ENCODE data around the gene PRKCSH. TPM values are rescaled to one million over a fixed set of nuclear protein-coding genes. Genes with fewer than 3 reads are reported as not detected.
"Not testable (repeated sequence)": the region's sequence is repeated elsewhere in the genome, so short reads cannot be mapped to it uniquely, and the experiment has no call there.

Gene PRKCSH
- polyA plus RNA-seq, 4 donors = 118 to 453 (median 160) TPM

GRCh38 chr19:11473725-11474124 lies 38.3 kb downstream of the PRKCSH start:
- no peak for FAIRE-seq
- 80 to 85% (median 85%) methylated on average over 4 of the region's 4 CpGs for WGBS, 3 donors
- H3K27me3 ChIP-seq (ENCODE audit: control insufficient read depth in 3 of 3, insufficient read depth in 3 of 3, low read length in 3 of 3) = peaks cover 0 to 19% (median 0%) of the 10 kb centered on the region in 3 donors
- H3K4me3 ChIP-seq (ENCODE audit: low read depth in 1 of 3, low read length in 3 of 3) = no peak overlapping the region
- H3K36me3 ChIP-seq (ENCODE audit: control insufficient read depth in 3 of 3, insufficient read depth in 2 of 3, low read depth in 1 of 3, low read length in 3 of 3) = no peaks in the 10 kb centered on the region
- no peak for DNase-seq
- no peaks in the 10 kb centered on the region for H3K4me1 ChIP-seq (ENCODE audit: control insufficient read depth in 3 of 3, insufficient read depth in 2 of 3, low read depth in 1 of 3, low read length in 2 of 3)
- H3K27ac ChIP-seq (ENCODE audit: low read depth in 1 of 3, low read length in 2 of 3) = no peak overlapping the region
- H3K9me3 ChIP-seq (ENCODE audit: control insufficient read depth in 2 of 2, insufficient read depth in 1 of 2, low read depth in 1 of 2, low read length in 1 of 2) = no peaks in the 10 kb centered on the region

GRCh38 chr19:11475343-11475742 lies 39.9 kb downstream of the PRKCSH start:
- 85 to 93% (median 92%) methylated on average over 3 of the region's 3 CpGs for WGBS, 3 donors
- H3K36me3 ChIP-seq (ENCODE audit: control insufficient read depth in 3 of 3, insufficient read depth in 2 of 3, low read depth in 1 of 3, low read length in 3 of 3); H3K27ac ChIP-seq (ENCODE audit: low read depth in 1 of 3, low read length in 2 of 3); H3K4me1 ChIP-seq (ENCODE audit: control insufficient read depth in 3 of 3, insufficient read depth in 2 of 3, low read depth in 1 of 3, low read length in 2 of 3); H3K9me3 ChIP-seq (ENCODE audit: control insufficient read depth in 2 of 2, insufficient read depth in 1 of 2, low read depth in 1 of 2, low read length in 1 of 2); H3K4me3 ChIP-seq (ENCODE audit: low read depth in 1 of 3, low read length in 3 of 3); FAIRE-seq; DNase-seq: not testable (repeated sequence)
- peaks cover 0 to 32% (median under 1%) of the 10 kb centered on the region in 3 donors for H3K27me3 ChIP-seq (ENCODE audit: control insufficient read depth in 3 of 3, insufficient read depth in 3 of 3, low read length in 3 of 3)

- FAIRE-seq = no peak
- Histone ChIP-seq H3K4me1 (ENCODE audit: control insufficient read depth in 3 of 3, insufficient read depth in 2 of 3, low read depth in 1 of 3, low read length in 2 of 3) (peaks cover 0 to 4% (median 4%) of the 10 kb centered on the region in 3 donors), H3K27me3 (ENCODE audit: control insufficient read depth in 3 of 3, insufficient read depth in 3 of 3, low read length in 3 of 3) (peaks cover under 1 to 34% (median 4%) of the 10 kb centered on the region in 3 donors), H3K9me3 (ENCODE audit: control insufficient read depth in 2 of 2, insufficient read depth in 1 of 2, low read depth in 1 of 2, low read length in 1 of 2) (peaks cover 0 to 3% of the 10 kb centered on the region in 2 donors), H3K4me3 (ENCODE audit: low read depth in 1 of 3, low read length in 3 of 3) (no peak overlapping the region), H3K27ac (ENCODE audit: low read depth in 1 of 3, low read length in 2 of 3) (no peak overlapping the region), H3K36me3 (ENCODE audit: control insufficient read depth in 3 of 3, insufficient read depth in 2 of 3, low read depth in 1 of 3, low read length in 3 of 3) (no peaks in the 10 kb centered on the region)
- DNase-seq = no peak
- 67 to 79% (median 68%) methylated on average over 8 of the region's 8 CpGs for WGBS, 3 donors
These were observed 40.4 kb downstream of the PRKCSH start for GRCh38 chr19:11475861-11476260.

- Histone ChIP-seq H3K36me3 (ENCODE audit: control insufficient read depth in 3 of 3, insufficient read depth in 2 of 3, low read depth in 1 of 3, low read length in 3 of 3) (peaks cover 0 to 5% (median 0%) of the 10 kb centered on the region in 3 donors), H3K27me3 (ENCODE audit: control insufficient read depth in 3 of 3, insufficient read depth in 3 of 3, low read length in 3 of 3) (peaks cover 9 to 58% (median 12%) of the 10 kb centered on the region in 3 donors), H3K9me3 (ENCODE audit: control insufficient read depth in 2 of 2, insufficient read depth in 1 of 2, low read depth in 1 of 2, low read length in 1 of 2) (peaks cover 0 to 8% of the 10 kb centered on the region in 2 donors), H3K4me1 (ENCODE audit: control insufficient read depth in 3 of 3, insufficient read depth in 2 of 3, low read depth in 1 of 3, low read length in 2 of 3) (peaks cover 0 to 13% (median 4%) of the 10 kb centered on the region in 3 donors), H3K4me3 (ENCODE audit: low read depth in 1 of 3, low read length in 3 of 3) (no peak overlapping the region), H3K27ac (ENCODE audit: low read depth in 1 of 3, low read length in 2 of 3) (no peak overlapping the region)
- DNase-seq (no peak), FAIRE-seq (no peak)
- 31 to 52% (median 43%) methylated on average over 19 of the region's 19 CpGs for WGBS, 3 donors
These were observed 43.0 kb downstream of the PRKCSH start for GRCh38 chr19:11478167-11479089.

- Histone ChIP-seq H3K4me1 (ENCODE audit: control insufficient read depth in 3 of 3, insufficient read depth in 2 of 3, low read depth in 1 of 3, low read length in 2 of 3) (peaks cover 0 to 13% (median 4%) of the 10 kb centered on the region in 3 donors), H3K36me3 (ENCODE audit: control insufficient read depth in 3 of 3, insufficient read depth in 2 of 3, low read depth in 1 of 3, low read length in 3 of 3) (peaks cover 0 to 14% (median 0%) of the 10 kb centered on the region in 3 donors), H3K9me3 (ENCODE audit: control insufficient read depth in 2 of 2, insufficient read depth in 1 of 2, low read depth in 1 of 2, low read length in 1 of 2) (peaks cover 0 to 8% of the 10 kb centered on the region in 2 donors), H3K27me3 (ENCODE audit: control insufficient read depth in 3 of 3, insufficient read depth in 3 of 3, low read length in 3 of 3) (peaks cover 9 to 55% (median 12%) of the 10 kb centered on the region in 3 donors), H3K27ac (ENCODE audit: low read depth in 1 of 3, low read length in 2 of 3) (no peak overlapping the region), H3K4me3 (ENCODE audit: low read depth in 1 of 3, low read length in 3 of 3) (no peak overlapping the region)
- DNase-seq (peak; percentile 51 to 56), FAIRE-seq (no peak)
- WGBS, 3 donors = 15 to 20% (median 17%) methylated on average over 45 to 62 of the region's 62 CpGs
These were observed 43.9 kb downstream of the PRKCSH start for GRCh38 chr19:11479090-11479897.

GRCh38 chr19:11479898-11480714 lies 44.7 kb downstream of the PRKCSH start:
- H3K27ac ChIP-seq (ENCODE audit: low read depth in 1 of 3, low read length in 2 of 3) = no peak overlapping the region
- WGBS, 3 donors = 7 to 12% (median 11%) methylated on average over 29 to 86 of the region's 86 CpGs
- peak overlapping the region in 1 of 3 donors; percentile 5 for H3K4me3 ChIP-seq (ENCODE audit: low read depth in 1 of 3, low read length in 3 of 3)
- FAIRE-seq (no peak), DNase-seq (no peak)
- peaks cover 0 to 8% of the 10 kb centered on the region in 2 donors for H3K9me3 ChIP-seq (ENCODE audit: control insufficient read depth in 2 of 2, insufficient read depth in 1 of 2, low read depth in 1 of 2, low read length in 1 of 2)
- H3K27me3 ChIP-seq (ENCODE audit: control insufficient read depth in 3 of 3, insufficient read depth in 3 of 3, low read length in 3 of 3) = peaks cover 9 to 55% (median 12%) of the 10 kb centered on the region in 3 donors
- peaks cover 0 to 13% (median 4%) of the 10 kb centered on the region in 3 donors for H3K4me1 ChIP-seq (ENCODE audit: control insufficient read depth in 3 of 3, insufficient read depth in 2 of 3, low read depth in 1 of 3, low read length in 2 of 3)
- H3K36me3 ChIP-seq (ENCODE audit: control insufficient read depth in 3 of 3, insufficient read depth in 2 of 3, low read depth in 1 of 3, low read length in 3 of 3) = peaks cover 0 to 22% (median 0%) of the 10 kb centered on the region in 3 donors

GRCh38 chr19:11480715-11481533 lies 45.5 kb downstream of the PRKCSH start, which contains the start of gene ELAVL3:
TSS of gene ELAVL3 (minus strand) at chr19:11481046. CDS start at chr19:11480608, 438 bp downstream.
- 12 to 34% (median 24%) methylated on average over 25 to 77 of the region's 77 CpGs for WGBS, 3 donors
- H3K27me3 ChIP-seq (ENCODE audit: control insufficient read depth in 3 of 3, insufficient read depth in 3 of 3, low read length in 3 of 3) = peaks cover 9 to 55% (median 12%) of the 10 kb centered on the region in 3 donors
- peaks cover 0 to 8% of the 10 kb centered on the region in 2 donors for H3K9me3 ChIP-seq (ENCODE audit: control insufficient read depth in 2 of 2, insufficient read depth in 1 of 2, low read depth in 1 of 2, low read length in 1 of 2)
- H3K27ac ChIP-seq (ENCODE audit: low read depth in 1 of 3, low read length in 2 of 3) = no peak within 1 kb of the TSS
- FAIRE-seq (no peak), DNase-seq (peak in 1 of 2 donors; percentile 40)
- peaks cover 0 to 28% (median 0%) of the 10 kb centered on the region in 3 donors for H3K36me3 ChIP-seq (ENCODE audit: control insufficient read depth in 3 of 3, insufficient read depth in 2 of 3, low read depth in 1 of 3, low read length in 3 of 3)
- H3K4me1 ChIP-seq (ENCODE audit: control insufficient read depth in 3 of 3, insufficient read depth in 2 of 3, low read depth in 1 of 3, low read length in 2 of 3) = peaks cover 0 to 13% (median 4%) of the 10 kb centered on the region in 3 donors
- H3K4me3 ChIP-seq (ENCODE audit: low read depth in 1 of 3, low read length in 3 of 3) = peak within 1 kb of the TSS in 1 of 3 donors; percentile 5

Measured in small intestine (tissue), 7 donors.